Stimulated activated CD4-positive, alpha-beta T cell treated with anti-CD3 and anti-CD28 coated beads, Interleukin-1b, Interleukin-23, amount 100 ng/mL, for 48 hours (primary cell): ENCODE data around the gene NOX4.
"Not testable (repeated sequence)": the region's sequence is repeated elsewhere in the genome, so short reads cannot be mapped to it uniquely, and the experiment has no call there.

Experiments
- DNase-seq: peaks from one replicate; pipeline ENCODE4 v3.0.0-alpha.2; 2020

NOX4 gene

DNA sequence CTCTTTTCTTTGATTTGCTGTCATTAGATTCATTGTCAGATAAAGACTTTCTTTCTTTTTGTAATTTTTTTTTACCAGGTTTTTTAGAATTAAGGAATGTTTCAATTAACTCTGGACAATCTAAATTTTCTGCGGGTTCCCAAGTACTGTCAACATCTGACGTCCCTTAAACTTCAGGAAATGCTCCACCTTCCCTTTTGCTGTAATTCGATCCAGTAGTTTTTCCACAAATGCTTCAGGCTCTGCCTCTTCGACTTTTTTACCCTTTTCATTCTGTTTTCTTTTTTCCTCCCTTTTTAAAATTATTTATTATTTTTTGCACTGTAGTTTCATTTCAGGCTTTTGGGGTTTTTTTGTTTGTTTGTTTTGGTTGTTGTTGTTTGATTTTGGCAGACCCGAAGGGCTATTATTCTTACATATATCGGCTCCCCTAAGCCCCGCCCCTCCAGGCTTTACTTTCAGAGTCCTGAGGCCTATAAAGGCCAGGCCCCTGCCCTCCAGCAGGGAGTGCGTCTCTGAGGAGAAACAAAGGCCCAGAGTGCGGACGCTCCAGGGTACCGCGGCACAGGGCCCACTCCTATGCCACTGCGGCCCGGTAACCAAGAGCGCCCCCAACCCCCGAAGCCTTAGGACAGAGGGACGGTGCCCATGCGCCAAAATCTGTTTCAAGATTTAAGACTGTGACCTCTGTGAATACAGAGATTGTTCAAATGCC, 197.1 kb downstream of the NOX4 start:
- no peak for DNase-seq

DNA sequence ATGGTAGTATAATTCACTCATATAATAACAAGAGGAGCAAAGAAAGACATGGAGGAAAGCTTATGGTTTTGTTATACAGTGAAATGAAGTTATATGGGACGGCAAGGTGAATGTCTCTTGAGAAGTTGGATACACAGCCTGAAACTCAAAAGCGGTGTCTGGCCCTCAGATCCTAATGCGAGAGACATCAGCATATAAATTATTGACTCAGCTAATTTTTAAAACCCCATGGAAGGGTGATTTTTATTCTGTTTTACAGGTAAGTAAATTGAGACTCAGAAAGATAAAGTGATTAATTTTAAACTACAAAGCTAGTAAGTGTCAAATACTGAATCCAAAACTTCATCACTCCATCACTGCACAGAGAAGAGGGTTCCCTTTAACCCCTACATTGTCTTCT, 203.2 kb downstream of the NOX4 start:
- not testable (repeated sequence) for DNase-seq

DNA sequence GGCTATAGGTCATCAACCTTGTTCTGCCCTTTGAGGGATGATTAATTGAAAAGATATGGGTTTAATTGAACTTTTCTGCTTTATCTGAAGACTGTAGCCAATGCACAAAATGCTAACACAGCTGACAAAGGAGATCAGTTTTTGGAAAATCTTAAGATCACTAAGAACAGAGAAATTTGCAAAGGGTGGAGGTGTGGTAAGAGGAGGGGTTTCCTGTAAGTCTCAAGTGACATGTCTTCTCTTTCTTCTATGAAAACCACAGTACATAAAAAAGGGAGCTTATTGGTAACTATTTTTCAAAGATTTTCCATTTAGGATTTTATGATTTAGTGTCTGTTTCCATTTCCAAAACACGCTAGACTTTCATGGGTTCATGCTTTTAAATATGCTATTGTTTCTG, 204.6 kb downstream of the NOX4 start:
- not testable (repeated sequence) for DNase-seq

DNA sequence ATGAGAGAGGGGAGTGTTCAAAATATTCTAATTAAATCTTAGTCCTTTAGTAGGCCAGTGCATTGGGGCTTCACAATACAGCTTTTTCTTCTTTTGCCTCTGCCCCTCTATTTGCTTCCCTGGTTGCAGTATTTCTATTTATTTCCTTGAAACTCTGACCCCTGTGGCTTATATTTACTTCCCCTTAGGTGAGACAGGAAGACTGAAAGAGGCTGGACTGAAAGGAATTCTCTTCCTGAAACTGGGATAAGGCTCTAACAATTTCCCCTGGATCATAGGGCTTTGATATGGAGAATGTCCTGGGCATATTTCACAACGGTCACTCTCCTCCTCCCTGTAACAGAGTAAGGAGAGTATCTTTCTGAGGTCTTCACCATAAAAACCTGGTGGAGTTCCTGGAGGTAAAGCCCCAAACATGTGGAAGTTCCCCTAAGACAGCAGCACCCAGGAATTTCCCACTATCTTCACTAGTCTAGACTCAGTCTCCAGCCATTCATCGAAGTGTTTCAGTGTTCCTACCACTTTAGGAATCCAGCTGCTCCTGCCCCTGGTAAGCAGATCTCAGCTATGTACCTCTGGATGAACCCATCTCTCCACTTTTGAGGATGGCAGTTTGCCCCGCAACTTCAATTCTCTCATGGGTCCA, 210.0 kb downstream of the NOX4 start:
- DNase-seq = not testable (repeated sequence)

DNA sequence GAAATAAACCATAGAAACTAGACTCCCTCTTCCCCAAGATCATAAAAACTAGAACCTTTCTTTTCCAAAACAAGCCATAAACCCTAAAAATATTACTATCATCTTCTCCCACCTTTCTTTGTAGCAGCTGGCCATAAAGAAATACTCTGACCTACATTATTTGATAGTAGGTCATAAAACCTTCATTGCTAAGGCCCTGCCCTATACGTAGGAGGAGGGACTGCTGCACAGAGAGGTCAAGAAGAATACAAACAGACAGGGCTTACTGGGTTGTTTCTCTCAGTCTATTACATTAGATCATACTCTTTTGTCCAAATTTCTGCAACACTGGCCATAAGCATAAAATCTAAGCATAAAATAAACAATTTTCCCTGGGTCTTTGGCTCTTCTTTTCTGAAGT, 212.0 kb downstream of the NOX4 start:
- DNase-seq = no peak

DNA sequence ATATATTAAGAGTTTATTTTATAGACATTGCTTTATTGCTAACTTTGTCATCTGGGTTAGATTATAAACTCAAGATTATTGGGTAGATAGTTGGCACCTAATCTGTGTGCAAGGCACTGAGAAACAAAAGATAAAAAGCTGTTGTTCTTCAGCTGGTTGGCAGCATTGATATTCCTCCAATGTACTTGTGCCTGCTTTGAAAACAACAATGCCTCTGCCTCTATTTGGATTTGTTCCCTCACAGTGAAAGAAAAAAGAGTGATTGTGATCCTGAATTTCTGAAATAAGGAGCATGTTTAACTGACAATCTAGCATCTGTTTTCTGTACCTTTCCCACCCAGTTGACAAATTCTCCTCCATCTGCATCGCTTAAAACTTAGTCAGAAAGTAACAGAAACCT, 215.2 kb downstream of the NOX4 start:
- no peak for DNase-seq
